CD4-positive, alpha-beta T cell treated with Interleukin-17A for 1 hour (primary cell): ENCODE results near the gene TBC1D4.
A peak's percentile ranks its signal among the peaks of the same experiment; 100 is the strongest.

Source experiments
- DNase-seq: peaks from one replicate; pipeline ENCODE4 v3.0.0-alpha.2; 2020

TBC1D4 gene

GRCh38 chr13:75485286-75486062 is 3.5 kb upstream of the TBC1D4 start:
- no peak for DNase-seq

- DNase-seq = no peak
Measured at GRCh38 chr13:75482820-75483079, 781 bp upstream of the TBC1D4 start.

- no peak for DNase-seq
Measured at GRCh38 chr13:75481176-75482069, 546 bp downstream of the TBC1D4 start.

DNA sequence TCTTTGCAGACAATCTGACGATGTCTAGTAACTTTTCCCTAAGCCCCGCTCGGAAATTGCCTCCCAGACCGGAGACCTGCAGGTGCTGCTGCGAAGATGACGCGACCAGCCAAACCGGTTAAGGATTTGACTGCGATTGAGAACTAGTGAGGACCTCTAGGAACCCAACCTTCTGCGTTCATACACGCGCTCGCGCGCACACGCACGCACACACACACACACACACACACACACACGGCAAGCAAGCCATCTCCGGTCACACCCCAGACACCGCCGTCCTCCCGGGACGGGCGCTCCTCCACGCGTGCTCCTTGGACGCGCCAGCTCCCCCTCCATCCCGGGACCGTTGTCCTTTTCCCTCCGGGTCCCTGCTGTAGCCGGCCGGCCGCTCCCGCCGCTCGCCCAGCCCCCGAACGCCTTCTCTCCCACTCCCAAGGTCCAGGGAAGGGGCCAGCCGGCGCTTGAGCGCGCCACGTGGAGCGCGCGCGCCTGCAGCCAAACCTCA is 1.2 kb downstream of the TBC1D4 start:
- peak; percentile 16 for DNase-seq

DNA sequence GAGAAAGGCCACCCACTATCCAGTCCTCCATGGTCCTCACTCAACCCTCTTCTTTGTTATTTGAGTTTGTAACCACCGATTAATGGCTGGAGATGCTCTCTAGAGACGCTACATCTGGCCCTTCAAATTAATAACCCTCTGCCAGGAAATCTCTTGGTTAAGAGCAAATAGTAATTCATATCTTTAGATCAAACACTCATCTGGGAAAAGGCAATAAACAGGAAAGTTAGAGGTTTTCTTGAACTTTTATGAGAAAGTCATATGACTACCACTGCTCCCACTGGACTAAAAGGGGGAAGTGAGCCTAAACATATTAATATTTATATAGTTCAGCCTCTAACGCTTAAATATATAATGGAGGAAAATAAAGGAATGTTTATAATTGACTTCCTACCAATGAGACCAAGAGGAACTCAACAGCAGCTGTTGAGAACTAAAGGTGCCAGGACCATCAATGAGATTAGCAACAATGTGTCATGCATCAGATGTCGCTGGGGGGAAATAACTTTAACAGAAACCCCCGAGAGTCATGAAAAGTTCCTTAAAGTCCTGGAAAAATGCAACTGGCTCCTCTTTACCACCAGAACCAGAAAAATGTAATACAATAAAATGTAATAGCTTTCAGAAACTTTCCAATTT is 2.7 kb downstream of the TBC1D4 start:
- DNase-seq = no peak

DNA sequence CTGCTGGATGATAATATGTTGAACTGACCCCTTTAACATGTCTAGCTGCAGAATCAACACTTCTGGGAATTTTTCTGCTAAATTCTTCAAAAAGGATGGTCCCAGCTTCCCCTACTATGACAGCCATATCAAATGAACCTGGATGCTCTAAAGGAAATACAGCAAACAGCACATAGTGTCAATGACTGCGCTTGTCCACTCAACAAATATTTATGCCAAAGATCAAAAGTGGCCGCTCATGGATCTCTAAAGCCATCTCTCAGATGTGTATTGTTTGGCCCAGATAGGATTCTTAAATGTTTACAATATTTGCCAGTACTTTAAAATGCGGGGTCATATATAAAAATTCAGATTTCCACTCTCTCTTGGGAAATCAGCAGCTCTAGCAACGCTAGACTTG is 3.3 kb downstream of the TBC1D4 start:
- DNase-seq = no peak

- DNase-seq = no peak
Measured at GRCh38 chr13:75474956-75475355, 7.0 kb downstream of the TBC1D4 start.

- DNase-seq = no peak
Measured at GRCh38 chr13:75473468-75473867, 8.5 kb downstream of the TBC1D4 start.

DNA sequence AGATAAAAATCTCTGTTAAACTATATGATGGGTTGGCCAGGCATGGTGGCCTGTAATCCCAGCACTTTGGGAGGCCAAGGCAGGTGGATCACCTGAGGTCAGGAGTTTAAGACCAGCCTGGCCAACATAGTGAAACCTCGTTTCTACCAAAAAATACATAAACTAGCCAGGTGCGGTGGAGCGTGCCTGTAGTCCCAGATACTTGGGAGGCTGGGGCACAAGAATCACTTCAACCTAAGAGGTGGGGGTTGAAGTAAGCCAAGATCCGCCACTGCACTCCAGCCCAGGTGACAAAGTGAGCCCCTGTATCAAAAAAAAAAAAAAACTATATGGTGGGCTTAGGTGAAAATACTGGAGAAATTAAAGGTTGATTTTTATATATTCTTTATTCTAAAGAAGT is 11.3 kb downstream of the TBC1D4 start:
- no peak for DNase-seq

DNA sequence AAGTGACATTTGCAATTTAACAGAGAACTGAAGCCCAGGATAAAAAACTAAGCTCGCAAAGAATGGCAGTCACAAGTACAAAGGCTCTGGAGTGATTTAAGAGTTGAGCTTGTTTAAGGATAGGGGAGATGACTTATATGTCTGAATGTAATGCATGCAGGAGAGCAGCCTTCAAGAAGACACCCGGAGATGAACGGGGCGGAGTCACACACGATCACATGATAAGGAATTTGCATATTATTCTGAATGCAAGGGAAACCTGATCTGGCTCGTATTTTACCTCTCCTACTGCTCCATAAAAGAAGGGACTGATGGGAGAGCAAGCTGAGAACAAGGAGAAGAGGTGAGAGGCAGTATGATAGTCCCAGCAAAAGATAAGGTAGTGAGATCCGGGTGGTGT is 12.9 kb downstream of the TBC1D4 start:
- DNase-seq = no peak

GRCh38 chr13:75468602-75469001 is 13.4 kb downstream of the TBC1D4 start:
- DNase-seq = no peak

DNA sequence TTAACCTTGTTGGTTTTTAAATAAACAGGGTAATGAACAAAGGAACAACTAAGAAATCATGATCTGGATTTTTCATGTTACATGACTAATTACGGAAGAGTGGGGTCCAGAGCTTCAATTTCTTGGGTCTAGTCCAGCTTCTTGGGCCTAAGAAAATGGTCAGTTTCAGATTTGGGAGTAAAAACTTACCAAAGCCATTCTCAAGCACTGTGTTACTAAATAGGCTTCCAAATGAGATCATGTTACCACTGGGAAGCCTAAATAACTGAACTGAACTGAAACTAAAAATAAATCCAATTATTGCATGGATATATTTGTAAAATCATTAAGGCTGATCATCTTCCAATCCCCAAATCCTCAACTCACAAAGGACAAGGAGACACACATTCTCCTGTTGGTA is 13.9 kb downstream of the TBC1D4 start:
- no peak for DNase-seq

DNA sequence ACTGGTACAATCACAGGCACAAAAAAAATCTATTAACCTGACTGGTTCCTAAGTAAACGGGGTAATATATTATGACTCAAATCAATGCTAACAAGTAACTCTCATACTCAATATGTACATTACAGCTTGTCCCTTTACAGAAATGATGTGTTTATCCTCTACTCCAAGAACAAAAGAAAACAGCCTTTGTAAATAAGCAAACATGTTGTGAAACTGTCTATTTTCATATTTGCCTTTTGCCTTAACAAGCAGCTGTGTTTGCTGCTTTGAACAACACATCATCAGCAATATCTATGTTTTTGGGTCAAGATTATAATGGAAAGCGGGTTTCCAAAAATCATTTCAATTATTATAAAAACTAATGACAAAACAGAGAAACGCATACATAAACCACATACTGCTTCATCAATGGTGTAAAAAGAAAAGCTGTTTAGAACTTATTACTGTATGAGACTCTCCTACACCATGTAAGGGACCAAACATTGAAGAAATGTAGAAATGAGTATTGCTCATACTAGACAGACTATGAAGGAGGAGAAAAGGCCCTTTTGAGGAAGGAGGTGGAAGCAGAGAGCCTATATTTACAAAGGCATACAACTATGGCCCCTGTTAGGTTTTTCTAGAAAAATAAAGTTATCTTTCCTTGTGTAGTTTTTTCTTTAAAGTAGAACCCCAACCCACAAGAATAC is 14.8 kb downstream of the TBC1D4 start:
- DNase-seq = no peak

- DNase-seq = no peak
Measured at GRCh38 chr13:75465236-75465635, 16.7 kb downstream of the TBC1D4 start.

- DNase-seq = no peak
Measured at GRCh38 chr13:75461314-75461713, 20.7 kb downstream of the TBC1D4 start.

DNA sequence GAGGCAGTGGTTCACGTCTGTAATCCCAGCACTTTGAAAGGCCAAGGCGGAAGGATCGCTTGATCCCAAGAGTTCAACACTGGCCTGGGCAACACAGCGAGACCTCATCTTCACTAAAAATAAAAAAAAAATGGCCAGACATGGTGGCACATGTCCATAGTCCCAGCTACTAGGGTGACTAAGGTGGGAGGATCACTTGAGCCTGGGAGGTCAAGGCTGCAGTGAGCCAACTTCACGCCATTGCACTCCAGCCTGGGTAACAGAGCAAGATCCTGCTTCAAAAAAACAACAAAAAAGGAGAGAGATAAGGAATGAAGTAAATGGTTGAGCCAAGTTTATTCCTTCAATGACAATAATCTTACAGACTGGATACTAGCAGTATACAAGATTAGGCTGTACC is 21.3 kb downstream of the TBC1D4 start:
- no peak for DNase-seq

DNA sequence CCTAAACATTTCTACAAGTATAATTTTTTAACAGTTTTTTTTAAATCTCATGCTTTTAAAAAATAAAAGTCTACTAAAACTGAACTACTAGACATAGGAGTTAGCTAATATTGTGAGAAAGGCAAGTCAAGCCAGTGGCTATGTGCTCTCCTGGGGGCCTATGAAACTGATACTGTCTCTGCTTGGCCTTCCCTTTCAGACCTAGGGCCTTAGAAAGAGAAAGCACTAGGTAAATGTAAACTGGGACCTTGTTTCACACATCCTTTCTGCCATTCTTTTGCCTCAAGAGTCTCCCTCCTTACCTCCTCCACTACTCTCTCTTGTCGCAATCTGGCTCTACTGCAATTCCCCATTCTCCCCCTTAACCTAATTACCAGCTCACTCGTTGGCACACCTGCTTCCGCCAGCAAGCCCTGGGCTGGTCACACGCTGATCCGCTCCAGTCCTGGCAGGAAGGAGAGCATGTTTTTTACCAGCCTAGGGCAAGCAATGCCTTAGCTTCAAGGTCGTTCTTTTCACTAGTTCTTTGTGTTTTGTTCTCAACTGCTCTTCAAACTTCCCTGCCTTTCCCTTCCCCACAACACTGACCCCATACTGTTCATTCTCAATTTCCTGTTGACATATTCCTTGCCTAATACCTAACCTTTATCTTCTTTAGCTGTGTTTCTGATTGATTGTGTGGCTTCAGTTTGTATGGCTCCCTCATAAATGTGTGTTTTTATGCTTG is 23.1 kb downstream of the TBC1D4 start:
- DNase-seq = no peak

DNA sequence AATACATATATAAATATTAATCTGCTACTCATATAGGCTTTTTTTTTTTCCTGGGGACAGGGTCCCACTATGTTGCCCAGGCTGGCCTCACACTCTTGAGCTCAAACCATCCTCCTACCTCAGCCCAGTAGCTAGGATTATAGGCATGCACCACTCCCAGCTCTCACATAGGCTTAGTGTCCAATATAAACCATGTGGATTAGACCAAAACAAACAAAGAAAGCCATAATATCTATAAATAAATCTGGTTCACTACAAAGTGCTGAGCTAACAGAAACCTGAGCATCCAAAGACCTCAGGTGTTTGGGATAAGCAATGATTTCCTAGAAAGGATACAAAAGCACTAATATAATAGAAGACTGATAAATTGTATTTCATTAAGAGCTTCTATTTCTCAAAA is 26.0 kb downstream of the TBC1D4 start:
- DNase-seq = no peak

GRCh38 chr13:75454497-75454896 is 27.5 kb downstream of the TBC1D4 start:
- DNase-seq = no peak

- DNase-seq = no peak
Measured at GRCh38 chr13:75452564-75452963, 29.4 kb downstream of the TBC1D4 start.

GRCh38 chr13:75447493-75447892 is 34.5 kb downstream of the TBC1D4 start:
- no peak for DNase-seq

DNA sequence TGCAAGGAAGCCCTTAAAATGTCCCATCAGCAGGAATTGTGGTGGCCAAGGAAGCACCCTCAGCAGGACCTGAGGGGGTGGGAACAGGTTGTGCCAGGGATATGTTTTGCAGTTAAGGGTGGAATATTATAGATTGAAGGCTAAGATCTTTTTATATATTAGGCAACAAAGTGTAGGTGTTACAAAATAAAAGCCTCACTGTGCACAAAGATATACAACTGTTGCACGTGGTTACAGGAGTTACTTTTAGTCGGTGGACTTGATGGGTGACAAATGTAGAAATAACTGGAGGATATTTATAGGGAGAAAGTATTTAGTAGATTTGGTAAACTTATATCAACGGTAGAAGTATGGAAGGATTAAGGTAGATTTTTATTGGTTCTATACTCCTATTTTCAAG is 35.1 kb downstream of the TBC1D4 start:
- no peak for DNase-seq
